Dedifferentiated amniotic fluid mesenchymal stem cell (primary cell): Measurements from ENCODE around the gene ZFP1.

Experiments used
- DNase-seq: peaks from one replicate; pipeline ENCODE4 v3.0.0-alpha.2; 2016; ENCODE audit errors: extremely low spot score

ZFP1 gene

DNA sequence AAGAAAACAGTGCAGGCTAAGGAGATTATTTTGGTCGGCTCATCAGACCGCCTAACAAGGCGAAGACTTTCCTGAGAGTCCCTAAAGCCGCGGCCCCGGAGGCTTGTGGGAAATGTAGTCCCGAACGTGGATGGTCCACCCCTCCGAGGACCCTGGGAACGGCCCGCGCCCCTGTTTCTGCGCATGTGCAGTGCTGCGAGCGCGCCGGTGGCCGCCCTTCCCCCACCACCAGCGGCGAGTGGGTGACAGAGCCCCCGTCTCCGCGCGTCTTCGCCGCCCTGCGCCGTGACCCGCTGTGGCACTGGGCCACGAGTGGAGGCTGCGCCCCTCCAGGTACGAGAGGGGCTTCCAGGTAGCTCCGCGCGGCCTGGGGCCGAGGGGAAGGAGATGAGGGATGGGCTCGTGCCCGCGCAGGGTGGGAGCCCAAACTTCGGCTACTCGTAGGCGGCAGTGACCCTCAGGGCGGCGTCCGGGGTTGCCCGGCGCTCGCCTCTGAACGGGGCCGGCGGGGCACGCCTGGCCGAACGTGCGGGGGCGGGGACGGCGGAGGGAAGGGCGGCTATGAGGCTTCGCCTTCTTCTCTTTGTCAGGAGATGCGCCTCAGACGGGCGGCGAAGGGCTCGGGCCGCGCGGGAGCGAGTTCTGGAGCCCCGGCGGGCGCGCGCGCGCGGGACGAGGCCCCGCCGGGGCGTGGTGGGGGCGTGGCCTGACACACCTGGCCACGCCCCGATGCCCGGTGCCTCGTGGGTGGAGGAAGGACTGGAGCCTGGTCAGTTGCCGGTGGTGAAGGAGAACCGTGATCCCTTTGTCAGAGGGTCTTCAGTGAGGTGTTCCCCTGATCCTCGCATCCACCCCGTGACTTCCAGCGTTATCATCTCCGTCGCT, at the start of gene ZFP1:
ZFP1 (plus strand) TSS at position 214 of the 885 bp plus-strand sequence. CDS start 4,428 bp downstream, outside the sequence.
- peak; percentile 91 for DNase-seq

DNA sequence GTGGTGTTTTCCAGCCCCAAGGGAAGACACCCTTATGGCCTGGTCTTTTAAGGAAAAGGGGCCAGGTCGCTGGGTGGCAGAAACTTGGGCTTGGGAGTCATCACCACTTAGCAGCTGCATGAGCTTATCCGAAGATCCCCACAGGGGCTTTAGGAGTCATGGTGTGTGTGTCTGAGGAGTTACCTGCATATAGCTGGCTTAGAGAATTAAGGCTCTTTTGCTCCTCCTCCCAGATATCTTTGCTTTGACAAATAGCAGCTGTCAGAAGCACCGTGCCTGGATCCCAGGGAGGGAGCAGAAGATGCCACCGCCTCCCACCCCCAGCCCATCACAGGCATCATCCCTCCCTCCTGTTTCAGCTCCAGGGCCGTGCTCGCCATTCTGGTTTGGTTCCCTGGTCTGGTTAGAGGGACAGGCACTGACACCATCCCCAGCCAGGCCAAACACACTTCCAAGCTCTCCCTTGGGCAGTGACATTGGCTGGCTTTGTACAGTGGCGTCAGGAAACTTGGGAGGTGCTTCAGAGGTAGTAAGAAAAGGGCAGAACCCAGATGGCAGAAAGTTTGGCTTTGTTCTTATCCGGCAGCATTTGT, 49.2 kb upstream of the ZFP1 start:
- no peak for DNase-seq

DNA sequence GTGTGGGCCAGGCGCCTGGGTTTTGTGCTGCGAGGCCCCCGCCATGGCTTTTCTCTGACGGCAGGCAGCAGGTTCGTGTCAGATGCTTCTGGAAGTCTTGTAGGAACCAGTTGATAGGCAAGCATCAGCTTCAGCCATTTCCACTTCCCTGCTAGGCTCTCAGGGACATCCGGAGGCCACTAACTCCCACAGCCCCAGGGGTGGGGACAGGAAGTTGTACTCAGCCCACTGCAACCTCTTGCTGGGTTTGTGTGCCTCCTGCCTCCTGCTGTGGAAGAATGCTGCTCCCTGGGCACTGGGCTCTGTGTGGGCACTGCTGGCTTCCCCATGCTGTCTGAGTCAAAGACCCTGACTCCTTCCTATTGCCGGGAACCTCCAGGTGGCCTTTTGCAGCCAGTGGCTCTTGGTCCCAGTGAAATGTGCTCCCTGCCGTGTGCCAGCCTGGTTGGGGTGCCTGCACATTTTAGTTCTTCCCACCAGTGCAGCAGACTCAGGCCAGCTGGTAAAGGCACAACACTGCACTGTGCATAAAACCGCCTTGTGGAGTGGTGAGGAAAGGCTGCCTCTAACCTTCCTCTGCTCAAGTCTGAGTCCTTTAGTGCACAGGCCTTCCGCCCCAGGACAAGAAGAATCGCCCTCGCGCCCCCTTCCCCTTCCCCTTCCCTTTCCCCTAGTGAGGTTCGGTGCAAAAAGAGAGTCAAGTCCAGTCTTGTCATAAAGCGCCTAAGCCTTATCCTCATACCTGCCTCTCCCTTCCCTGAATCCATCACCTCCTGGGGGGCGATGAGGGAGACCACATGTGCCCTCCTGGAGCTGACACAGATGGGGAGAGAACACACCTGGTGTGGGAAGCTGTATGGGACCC, 48.4 kb upstream of the ZFP1 start:
- DNase-seq = no peak

DNA sequence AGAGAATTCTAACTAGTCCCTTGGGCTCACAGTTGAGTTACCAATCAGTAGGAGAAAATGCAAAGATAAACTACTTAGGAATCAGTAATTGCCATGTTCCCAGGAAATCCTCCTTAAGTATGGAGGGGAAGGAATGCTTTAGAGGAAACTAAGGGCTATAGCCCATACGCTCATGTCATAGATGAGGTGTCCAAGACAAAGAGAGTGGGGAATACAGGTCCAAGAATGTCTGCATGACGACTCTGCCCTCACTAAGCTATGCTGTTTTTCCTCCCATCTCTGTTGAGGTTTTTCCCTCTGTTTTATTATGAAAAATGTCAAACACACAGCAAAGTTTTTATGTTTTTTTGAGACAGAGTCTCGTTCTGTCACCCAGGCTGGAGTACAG, 47.7 kb upstream of the ZFP1 start:
- no peak for DNase-seq

DNA sequence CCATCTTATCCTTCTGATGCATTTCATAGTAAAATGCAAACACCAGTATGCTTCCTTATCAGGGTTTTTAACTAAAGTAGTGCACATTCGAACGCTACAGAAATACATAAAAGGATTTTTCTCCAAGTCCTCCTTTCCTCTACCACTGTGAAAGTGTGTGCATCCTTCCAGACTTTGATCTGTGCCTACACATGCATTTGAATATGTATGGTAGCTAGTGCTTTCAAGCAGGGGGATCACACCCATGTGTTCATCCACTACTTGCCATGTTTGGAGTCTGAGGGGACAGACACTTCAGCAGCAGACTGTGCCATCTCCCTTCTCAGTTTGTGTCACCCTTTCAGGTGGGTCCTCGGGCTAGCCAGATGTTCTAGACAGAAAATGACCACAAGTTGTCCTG, 46.7 kb upstream of the ZFP1 start:
- DNase-seq = no peak

DNA sequence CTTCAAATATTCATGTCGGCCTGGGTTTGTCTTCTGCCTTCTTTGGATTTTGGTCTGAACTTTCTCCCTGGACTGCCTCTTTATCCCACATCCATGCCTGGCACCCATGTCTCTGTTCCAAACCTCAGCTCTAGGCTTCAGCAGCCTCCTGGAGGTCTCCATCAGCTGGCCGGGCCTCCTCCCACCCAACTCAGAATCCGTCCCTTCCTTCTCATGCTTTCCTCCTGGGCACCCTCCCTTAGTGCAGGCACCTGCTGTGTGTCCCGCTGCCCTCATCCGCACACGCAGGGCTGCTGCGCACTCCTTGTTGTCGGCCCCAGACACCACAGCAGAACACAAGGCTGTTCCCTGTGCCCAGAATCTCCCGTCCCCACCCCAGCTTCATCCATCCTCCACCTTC, 45.7 kb upstream of the ZFP1 start:
- DNase-seq = no peak

DNA sequence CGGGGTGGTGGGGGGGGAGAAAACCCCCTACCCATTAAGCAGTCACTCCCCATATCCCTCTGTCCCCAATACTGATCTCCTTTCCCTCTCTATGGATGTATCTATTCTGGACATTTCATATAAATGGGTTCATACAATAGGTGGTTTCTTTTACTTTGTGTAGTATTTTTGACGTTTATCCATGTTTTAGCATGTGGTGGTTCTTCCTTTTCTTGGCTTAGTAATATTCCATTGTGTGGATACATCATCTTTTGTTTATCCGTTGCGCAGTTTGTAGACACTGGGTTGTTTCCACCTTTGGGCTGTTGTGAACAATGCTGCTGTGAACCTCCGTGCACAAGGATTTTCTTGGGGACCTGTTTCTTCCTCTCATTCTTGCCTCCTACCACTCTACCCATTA, 44.3 kb upstream of the ZFP1 start:
- no peak for DNase-seq

DNA sequence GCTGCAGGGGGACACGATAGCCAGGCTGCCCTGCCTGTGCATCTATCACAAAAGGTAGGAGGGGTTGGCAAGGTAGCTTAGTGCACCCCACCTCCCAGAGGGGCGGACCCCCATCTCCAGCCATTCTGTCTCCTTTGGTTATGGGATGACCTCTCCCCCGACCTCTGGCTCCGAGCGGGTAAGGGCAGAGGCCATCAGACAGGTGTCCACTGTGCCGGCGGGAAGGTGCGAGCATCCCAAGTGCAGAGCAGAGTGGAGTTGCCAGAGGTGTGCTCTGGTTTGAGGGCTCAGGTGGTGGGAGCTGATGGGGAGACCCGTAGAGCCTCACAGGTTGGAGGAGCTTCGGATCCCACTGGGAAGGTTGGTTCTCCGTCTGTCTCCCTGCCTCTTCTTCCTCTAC, 43.5 kb upstream of the ZFP1 start:
- DNase-seq = no peak

DNA sequence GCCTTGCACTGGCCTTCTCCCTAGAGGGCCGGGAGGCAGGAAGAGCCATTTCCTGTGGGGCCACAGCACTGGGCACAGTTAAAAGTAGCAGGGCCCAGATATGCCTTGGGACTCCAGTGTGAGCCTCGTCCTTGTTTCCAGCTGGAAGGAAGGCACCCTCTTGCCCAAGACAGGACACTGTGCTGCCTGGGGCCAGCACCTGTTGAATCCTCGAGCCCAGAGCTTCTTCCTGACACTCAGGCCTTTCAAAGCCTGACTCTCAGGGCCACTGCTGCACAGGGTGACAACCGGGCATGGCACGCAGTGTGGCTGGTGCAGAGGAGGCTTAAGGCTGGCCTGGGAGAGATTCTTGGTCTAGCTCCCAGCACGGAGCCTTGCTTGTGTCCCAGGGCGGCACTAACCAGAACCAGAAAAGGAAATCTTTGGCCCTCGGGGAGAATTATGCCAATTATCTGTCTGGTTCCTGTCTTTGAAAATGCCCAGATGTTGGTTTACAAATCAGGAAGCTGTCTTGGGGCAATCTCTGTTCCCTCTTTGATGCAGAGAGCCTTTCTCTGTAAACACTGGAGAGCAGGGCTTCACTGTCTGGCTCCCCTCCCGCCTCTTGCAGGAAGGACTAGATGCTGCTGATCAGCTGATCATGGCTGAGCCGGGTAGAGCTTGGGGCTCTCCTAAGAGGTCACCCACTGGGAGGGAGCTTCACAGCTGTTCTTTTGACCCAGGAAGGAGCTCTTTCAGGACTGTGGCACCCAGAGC, 42.8 kb upstream of the ZFP1 start:
- DNase-seq = no peak

DNA sequence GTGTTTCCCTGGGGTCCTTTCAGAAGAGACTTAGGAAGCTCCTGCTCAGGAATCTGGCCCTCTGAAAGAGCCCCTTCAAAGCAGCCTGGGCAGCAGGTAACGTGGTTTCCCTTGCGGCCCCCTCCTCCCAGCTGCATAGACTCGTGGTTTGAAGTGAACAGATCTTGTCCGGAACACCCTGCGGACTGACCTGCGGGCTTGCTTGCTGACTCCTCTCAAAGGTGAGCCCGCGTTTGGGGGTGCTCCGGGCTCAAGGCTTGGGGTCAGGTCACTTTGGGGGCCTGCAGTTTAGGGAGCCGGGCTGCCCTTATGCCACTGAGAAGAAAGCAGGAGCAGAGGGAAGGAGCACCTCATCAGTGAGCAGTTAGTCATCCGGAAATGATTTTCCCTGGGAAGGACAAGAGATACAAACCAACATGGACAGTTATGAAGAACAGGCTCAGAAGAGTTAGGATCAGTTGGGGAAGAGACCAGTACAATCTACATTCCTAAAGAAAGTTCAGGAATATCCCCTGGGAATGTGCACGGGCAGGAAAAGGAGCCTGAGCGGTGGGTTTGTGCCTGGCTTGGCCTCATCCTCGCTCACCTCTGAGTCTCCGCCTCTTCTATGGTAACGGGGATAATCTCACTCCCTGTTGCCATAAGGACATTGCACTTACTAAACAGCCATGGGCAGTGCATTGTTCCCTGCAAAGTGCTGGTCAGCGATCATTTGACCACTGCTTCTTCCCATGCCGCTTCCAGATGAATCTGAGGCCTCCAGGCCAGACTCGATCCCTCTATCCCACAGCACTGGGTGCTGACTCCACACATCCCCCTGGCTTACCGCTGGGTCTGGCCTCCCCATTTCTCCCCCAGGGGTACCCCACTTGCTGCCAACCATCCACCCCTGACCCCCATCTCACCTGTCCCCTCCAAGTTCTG, 41.7 kb upstream of the ZFP1 start:
- DNase-seq = no peak

DNA sequence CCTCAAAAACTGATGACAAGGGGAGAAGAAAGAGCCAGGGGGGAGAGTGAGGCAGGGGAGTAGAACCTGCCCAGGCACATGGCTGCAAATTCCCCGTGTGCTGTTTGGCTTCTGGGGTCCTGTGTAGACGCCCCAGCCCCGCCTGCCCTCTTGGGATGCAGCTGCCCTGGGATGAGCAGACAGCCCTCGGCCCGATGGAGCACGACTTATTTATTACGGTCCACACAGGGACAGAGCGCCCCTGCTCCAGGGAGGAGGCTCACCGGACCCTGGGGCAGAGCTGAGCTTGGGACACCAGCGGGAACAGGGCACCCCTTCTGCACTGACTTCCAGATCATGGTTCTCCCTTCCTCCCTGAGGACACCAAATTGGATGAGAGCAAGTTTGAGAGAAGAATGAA, 40.8 kb upstream of the ZFP1 start:
- DNase-seq = no peak

DNA sequence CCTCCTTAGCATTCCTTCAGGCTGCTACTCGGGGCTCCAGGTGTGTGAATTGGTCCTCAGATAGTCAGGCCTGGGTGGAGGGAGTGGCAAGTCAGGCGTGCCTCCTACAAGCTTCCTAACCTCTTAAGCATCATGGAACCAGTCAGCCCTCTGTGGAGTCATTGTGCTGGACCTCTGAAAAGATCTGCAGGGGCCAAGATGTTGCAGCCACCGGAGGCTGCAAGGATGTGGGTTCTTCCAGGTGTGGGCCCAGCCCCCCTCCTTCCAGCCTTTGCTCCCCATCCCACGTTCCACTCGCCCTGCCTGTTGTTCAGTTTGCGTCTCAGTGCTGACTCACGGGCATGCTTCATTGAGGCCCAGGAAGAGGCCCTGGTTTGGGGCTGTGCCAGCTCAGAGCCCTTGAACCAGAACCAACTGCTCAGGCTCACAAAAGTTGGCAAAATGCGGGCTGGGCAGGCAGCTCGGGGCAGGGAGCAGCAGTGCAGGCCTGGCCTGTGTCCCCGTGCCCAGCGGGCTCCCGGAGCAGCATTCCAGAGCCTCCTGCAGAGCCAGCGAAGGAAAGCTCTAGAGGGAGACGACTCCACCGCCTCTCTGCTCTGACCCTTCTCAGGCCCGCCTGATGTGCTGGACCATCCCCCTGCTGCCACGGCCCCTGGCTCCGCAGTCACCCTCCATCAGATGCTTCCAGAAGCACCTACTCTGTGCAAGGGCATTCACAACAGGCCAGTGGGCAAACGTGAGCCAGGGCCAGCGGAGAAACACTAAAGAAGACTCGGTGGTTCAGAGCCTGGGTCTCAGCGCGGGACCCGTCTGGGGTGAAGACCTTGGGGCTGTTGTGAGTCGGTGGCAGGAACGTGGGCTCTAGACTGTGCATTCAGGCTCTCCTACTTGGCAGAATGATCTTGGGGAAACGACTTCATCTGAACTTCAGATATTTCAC, 39.3 kb upstream of the ZFP1 start:
- peak; percentile 71 for DNase-seq

DNA sequence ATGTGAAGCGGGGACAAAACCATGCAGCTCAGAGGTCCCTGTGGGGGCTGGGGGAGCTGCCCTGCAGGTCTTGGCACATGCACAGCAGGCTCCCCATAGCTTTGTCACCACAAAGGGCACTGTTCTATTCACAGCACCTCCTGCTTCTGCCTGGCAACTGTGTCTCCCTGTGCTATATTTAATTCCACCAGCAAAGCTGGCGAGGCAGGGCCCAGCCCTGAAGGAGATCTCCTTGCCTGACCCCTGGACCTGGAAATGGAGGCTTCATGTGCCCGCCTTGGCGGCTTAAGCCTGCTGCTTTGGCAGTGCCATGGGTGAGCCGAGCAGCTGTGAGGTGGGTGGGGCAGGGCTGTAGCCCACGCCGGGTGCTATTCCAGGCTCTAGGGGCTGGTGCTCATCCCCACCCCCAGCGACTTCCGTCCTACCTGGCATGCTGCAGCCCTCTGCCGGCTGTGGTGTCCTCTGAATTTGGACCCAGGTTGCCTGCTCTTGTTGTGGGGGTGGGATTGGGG, 38.5 kb upstream of the ZFP1 start:
- no peak for DNase-seq

DNA sequence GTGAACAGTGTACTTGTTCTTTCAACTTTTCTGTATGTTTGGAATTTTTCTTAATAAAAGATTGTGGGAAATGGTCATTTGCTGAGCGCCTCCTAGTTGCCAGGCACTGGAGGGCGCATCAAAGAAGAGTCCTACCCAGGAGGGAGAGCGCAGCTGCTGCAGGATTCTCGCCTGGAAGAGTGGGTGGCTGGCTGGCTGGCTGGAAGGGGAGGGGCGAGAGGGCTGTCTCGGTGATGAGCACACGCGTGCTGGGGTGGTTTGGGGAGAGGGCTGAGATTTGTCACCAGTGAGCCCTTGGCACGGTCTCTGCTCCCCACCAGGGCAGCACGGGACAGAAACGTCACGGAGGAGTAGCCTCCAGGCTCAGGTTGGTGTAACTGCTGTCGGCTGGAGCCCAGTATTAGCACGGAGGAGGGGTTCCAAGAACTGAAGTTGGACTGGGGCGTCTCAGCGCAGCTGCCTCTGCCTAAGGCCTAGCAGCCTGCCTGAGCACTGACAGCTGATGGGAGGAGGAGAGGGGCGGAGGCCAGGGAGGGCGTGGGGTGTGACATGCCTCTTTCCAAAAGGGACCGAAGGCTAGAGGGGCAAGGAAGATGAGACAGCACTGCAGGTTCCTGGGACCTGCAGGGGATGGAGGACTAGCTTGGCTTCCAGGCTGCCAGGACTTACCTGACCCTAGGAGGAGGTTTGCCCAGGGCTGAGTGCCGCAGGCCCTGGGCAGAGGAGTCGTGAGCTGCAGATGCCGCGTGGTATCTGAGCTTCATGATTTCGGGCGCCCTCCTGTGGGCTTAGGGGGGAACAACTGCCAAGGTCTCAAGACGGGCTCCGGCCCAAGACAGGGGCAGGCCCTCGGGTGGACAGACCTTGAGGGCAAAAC, 37.4 kb upstream of the ZFP1 start:
- DNase-seq = peak; percentile 90

DNA sequence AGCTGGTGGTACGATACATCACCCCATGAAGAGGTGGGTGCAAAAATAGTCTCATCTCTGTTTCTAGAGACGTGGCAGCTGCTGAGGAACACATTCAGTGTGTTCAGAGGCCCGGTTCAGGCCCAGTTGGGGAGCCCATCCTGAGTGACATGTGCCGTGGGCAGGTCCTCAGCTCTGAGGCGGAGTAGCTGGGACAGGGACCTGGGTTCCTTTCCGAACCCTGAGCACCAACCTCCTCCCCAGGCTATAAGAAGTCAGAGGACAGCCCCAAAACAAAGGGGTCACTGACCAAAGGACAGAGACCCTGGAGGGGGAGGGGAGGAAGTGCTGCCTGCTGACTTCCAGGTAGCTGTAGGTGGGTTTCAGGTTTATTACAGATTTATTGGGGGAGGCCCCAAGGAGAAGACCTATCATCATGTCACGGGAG, 36.8 kb upstream of the ZFP1 start:
- DNase-seq = no peak

DNA sequence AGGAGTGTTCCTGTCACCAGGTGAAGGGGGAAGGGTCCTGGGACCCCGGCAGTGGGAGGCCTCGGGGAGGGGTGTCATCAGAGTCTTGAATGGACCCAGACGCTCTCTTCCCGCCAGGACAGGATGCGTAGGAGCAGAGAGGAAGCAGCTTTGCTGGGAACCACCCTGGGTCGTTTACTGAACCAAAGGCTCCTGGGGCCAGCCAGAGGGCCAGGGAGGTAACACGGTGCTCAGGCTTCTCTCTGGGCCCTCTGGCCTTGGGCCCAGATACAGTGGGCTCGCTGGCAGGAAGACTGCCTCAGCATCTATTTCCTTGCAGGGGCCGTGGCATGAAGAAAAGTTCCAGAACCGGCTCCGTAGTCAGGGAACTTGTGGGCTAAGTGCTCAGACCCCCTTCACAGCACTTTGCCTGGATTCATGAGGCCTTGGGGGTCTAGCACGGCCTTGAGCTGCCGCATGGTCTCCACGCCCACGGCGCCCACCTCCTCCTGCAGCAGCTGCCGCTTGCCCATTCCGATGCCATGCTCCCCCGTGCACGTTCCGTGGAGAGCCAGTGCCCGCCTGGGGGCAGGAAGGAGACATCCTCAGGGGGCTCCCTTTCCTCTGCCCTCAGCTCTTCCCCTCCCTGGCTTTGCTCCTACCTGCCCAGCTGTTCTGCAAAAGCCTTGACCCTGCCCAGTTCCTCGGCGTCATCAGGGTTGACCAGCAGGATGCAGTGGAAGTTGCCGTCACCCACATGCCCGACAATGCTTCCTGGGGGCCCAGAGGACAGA, 36.2 kb upstream of the ZFP1 start:
- DNase-seq = no peak

DNA sequence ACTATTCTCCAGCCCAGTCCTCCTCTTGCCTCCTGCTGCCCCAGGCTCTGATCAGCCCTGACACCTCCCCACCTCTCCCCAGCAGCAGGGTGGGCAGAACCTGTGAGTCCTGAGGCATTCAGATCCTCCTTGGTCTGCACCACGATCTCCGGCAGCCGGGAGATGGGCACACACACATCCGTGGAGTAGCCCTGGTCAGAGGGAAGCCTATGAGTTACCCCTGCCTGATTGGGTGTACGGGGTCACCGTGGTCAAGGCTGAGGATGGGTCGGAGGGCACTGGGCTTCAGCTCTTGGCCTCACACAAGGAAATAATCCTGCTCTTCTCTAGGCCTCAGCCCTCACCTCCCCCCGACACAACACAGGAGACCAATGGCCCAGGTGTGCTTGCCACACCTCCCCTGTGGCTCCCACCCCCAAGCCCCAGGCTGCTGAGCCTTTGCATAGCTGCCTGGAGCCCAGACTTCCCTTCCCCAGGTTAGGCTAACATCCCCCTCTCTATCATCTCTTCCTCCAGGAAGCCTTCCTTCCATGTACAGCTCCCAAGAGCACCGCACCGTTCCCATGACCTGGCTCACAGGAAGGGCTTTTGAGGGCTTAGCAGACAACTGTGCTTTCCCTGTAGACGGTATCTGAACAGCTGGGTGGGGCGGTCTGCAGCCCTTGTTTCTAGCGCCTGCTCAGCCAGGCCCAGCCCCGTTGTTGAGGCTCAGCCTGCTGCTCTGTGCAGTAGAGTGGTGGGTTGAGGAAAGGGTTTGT, 35.4 kb upstream of the ZFP1 start:
- no peak for DNase-seq
